Skin of body (tissue), 2 donors: ENCODE results near the gene PLCD3. TPM values are rescaled to one million over a fixed set of nuclear protein-coding genes. Genes with fewer than 3 reads are reported as not detected.

ENCODE experiments used
- DNase-seq: peaks from one replicate; lab custom pipeline; 2025; lab: John Stamatoyannopoulos, UW
- total RNA-seq: library from RNA; depleted of rRNA; stranded (reverse); fragments of >200 nt; gene quantifications from one replicate; pipeline ENCODE4 v1.2.3, GENCODE V29; 2014

The PLCD3 gene
- total RNA-seq, 1 donor from 2014 or later, result 14.1 TPM

- no peak for DNase-seq
These were observed 28.3 kb downstream of the PLCD3 start for GRCh38 chr17:45104029-45104428.

GRCh38 chr17:45103269-45103795 is 29.0 kb downstream of the PLCD3 start:
- DNase-seq, result no peak

GRCh38 chr17:45102856-45103255 is 29.5 kb downstream of the PLCD3 start:
- DNase-seq, result no peak

GRCh38 chr17:45101883-45102811 is 30.2 kb downstream of the PLCD3 start:
- no peak for DNase-seq

- DNase-seq, result no peak
These were observed 30.8 kb downstream of the PLCD3 start for GRCh38 chr17:45101546-45101882.

GRCh38 chr17:45098869-45099616 is 33.3 kb downstream of the PLCD3 start:
- peak; percentile 43 for DNase-seq

- no peak for DNase-seq
These were observed 34.0 kb downstream of the PLCD3 start for GRCh38 chr17:45098081-45098868.

- DNase-seq, result no peak
These were observed 35.4 kb downstream of the PLCD3 start for GRCh38 chr17:45096926-45097325.

- no peak for DNase-seq
These were observed 36.2 kb downstream of the PLCD3 start for GRCh38 chr17:45096141-45096540.

GRCh38 chr17:45093444-45094110 is 38.7 kb downstream of the PLCD3 start:
- DNase-seq, result no peak

GRCh38 chr17:45092911-45093430 is 39.3 kb downstream of the PLCD3 start:
- no peak for DNase-seq

GRCh38 chr17:45091778-45092425 is 40.4 kb downstream of the PLCD3 start:
- no peak for DNase-seq

GRCh38 chr17:45090711-45091110 is 41.6 kb downstream of the PLCD3 start:
- no peak for DNase-seq

GRCh38 chr17:45088741-45089140 is 43.6 kb downstream of the PLCD3 start:
- no peak for DNase-seq

GRCh38 chr17:45087978-45088377 is 44.3 kb downstream of the PLCD3 start:
- no peak for DNase-seq

GRCh38 chr17:45087504-45087975 is 44.8 kb downstream of the PLCD3 start:
- no peak for DNase-seq

GRCh38 chr17:45086865-45087503 is 45.3 kb downstream of the PLCD3 start:
- no peak for DNase-seq

- DNase-seq, result no peak
These were observed 45.9 kb downstream of the PLCD3 start for GRCh38 chr17:45086391-45086790.

GRCh38 chr17:45081047-45081703 is 51.1 kb downstream of the PLCD3 start:
- no peak for DNase-seq
